22Rv1 (cell line): ENCODE data around the gene KRT40.

Source experiments
- H3K27ac ChIP-seq: fragments of 450-650 bp; 2 replicates; pipeline ENCODE4 v1.5.1; 2017
- ZFX ChIP-seq: fragments of 450-650 bp; IDR thresholded peaks from 2 replicates; pipeline ENCODE4 v1.6.1; 2017; ENCODE audit warnings: antibody characterized with exemption, borderline replicate concordance
- TF ChIP-seq, protein P1 (sequence below): fragments of 450-650 bp; IDR thresholded peaks from 2 replicates; pipeline ENCODE4 v1.5.1; 2017; ENCODE audit warnings: mild to moderate bottlenecking

Gene KRT40

DNA sequence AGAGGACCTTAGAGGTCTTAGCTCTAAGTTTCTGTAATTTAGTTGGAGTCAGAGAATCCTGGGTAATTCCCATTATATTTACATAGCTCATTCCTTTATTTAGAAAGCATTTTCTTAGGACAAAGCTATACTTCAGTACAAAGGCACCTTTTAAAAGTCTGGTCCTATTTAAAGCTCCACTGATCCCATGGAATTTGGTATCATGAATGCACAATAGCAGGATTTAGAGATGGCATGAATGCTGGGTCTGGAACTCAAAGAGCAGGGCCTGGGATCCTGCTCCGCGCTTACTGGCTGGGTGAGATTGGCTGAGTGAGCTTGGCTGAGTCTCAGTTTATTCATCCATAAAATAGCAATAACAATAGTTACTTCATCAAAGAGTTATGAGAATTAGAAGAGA is 51.5 kb downstream of the KRT40 start:
- no peak overlapping the region for H3K27ac ChIP-seq
- no peak for TF ChIP-seq ZFX

DNA sequence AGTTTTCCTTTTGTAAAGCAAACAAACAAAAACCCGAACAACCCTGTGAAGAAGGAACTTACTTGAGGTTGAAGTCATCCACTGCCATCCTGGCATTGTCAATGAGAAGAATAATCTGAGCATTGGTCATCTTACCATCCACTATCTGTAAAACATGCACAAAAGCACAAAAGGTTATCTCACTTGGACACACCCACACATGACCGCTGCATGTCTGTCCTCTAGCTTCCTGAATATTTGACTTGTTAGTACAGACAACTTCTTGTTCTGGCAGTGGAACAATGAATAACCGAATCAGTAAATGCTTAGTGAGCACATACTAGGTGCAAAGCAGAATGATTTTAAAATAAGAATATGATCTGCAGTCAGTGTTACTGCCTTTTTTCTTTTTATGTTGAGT is 52.8 kb downstream of the KRT40 start:
- TF ChIP-seq, protein P1, sequence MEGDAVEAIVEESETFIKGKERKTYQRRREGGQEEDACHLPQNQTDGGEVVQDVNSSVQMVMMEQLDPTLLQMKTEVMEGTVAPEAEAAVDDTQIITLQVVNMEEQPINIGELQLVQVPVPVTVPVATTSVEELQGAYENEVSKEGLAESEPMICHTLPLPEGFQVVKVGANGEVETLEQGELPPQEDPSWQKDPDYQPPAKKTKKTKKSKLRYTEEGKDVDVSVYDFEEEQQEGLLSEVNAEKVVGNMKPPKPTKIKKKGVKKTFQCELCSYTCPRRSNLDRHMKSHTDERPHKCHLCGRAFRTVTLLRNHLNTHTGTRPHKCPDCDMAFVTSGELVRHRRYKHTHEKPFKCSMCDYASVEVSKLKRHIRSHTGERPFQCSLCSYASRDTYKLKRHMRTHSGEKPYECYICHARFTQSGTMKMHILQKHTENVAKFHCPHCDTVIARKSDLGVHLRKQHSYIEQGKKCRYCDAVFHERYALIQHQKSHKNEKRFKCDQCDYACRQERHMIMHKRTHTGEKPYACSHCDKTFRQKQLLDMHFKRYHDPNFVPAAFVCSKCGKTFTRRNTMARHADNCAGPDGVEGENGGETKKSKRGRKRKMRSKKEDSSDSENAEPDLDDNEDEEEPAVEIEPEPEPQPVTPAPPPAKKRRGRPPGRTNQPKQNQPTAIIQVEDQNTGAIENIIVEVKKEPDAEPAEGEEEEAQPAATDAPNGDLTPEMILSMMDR, result no peak

More for the DNA sequence above, 52.8 kb downstream of the KRT40 start:
- no peak overlapping the region for H3K27ac ChIP-seq
